HG03103 (cell line): ENCODE data around the gene PAXX.

Experiments
- ATAC-seq: cut with Tn5 transposase; IDR thresholded peaks from one replicate; pipeline ENCODE4 v1.9.1; 2021; ENCODE audit warnings: low read depth; ENCODE audit not compliant: unreplicated experiment

PAXX gene

DNA sequence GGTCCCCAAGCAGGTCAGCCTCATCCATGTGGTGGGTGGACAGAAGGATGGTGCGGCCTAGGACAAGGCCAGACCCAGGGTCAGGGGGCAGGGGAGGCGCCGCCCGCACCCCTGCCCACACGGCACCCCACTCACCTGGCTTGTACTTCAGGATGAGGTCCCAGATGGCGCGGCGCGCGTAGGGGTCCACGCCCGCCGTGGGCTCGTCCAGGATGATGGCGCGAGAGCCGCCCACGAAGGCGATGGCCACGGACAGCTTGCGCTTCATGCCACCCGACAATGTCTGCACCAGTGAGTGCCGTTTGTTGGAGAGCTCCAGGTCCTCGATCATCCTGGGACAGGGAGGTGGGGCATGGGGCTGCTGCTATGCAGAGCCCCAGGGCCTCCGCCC is 23.3 kb downstream of the PAXX start:
- no peak for ATAC-seq

- no peak for ATAC-seq
These were observed 23.8 kb downstream of the PAXX start for GRCh38 chr9:137015976-137016375.

GRCh38 chr9:137016436-137016835 is 24.2 kb downstream of the PAXX start:
- no peak for ATAC-seq

- ATAC-seq: no peak
These were observed 24.8 kb downstream of the PAXX start for GRCh38 chr9:137017071-137017470.

- no peak for ATAC-seq
These were observed 25.7 kb downstream of the PAXX start for GRCh38 chr9:137017791-137018497.

DNA sequence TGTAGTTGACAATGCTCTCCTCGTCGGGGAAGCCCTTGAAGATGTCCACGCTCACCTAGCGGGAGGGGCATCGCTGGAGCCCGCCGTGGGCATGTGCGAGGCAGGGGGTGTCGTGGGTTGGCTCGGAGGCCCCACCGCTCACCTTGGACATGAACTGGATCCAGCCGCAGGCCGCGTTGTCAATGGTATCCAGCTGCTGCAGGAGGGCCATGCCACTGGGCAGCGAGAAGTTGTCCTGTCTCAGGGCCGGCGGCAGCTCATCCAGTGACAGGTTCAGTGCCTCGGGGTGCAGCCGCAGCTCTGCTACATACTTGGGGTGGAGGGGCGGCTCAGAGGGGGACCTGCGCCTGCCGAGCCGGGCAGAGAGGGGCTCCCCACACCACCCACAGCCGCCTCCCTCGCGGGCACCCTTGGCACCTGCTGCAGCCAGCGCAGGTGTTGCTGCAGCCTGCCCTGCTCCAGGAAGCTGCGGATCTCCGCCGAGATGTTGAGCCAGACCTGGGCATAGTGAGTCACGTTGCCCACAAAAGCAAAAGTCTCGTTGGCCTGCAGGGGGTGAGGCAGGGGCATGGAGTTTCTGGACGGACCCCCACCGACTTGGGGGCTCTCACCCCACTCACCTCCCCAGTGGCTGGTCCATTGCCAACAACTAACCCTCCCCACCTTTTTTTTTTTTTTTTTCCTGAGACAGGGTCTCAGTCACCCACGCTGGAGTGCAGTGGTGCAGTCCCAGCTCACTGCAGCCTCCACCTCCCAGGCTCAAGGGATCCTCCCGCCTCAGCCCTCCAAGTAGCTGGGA is 26.7 kb downstream of the PAXX start:
- no peak for ATAC-seq

- no peak for ATAC-seq
These were observed 27.9 kb downstream of the PAXX start for GRCh38 chr9:137019891-137020683.

- ATAC-seq: no peak
These were observed 28.7 kb downstream of the PAXX start for GRCh38 chr9:137020771-137021567.

DNA sequence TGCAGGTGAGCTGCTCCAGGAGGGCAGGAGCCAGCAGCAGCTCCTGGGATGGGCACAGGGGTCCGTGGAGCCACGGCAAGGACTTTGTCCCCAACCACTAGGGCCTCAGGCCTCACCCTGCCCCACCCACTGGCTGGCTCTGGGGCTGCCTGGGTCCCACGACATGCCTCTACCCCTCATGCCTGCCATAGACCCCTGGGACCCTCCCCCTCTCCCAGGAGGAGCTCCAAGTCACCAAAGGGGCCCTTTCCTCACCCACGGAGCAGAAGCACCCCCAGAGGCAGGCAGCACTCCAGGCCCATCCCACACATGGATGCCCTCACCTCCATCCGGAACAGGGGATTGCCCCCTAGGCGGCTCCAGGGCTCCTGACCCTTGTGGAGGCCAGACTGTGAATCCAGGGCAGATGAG is 29.4 kb downstream of the PAXX start:
- ATAC-seq: no peak

GRCh38 chr9:137021979-137022661 is 29.9 kb downstream of the PAXX start:
- ATAC-seq: no peak

GRCh38 chr9:137022662-137023008 is 30.4 kb downstream of the PAXX start:
- no peak for ATAC-seq

GRCh38 chr9:137023157-137023556 is 30.9 kb downstream of the PAXX start:
- no peak for ATAC-seq

- no peak for ATAC-seq
These were observed 31.4 kb downstream of the PAXX start for GRCh38 chr9:137023583-137023991.

- no peak for ATAC-seq
These were observed 33.3 kb downstream of the PAXX start for GRCh38 chr9:137025517-137025966.

DNA sequence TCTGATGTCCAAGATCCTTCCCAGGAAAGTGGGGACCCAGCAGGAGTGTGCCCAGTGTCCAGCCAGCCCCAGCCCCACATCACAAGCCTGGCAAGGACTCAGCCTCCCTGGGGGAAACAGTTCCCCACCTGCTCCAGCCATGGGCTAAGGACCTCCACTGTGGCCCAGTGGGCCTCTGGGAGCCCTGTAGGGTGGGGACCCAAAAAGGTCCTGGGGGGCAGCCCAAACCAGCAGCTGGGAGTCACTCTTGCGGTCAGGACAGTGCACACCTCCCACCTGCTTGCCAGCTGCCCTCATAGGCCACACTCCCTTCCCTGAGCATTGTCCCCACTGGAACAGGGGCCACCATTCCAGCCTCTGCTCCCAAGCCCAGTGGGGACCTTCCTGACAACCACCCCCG is 34.2 kb downstream of the PAXX start:
- ATAC-seq: no peak

GRCh38 chr9:137026828-137027227 is 34.6 kb downstream of the PAXX start:
- ATAC-seq: no peak

- no peak for ATAC-seq
These were observed 35.4 kb downstream of the PAXX start, which contains the start of gene ABCA2 for GRCh38 chr9:137027369-137028262. TSS of gene ABCA2 (minus strand) at chr9:137028237. CDS start at chr9:137028140, 97 bp downstream.

GRCh38 chr9:137028263-137029057 is 36.2 kb downstream of the PAXX start:
- ATAC-seq: peak; percentile 35
